ENCODE measurements around the gene JUND. TPM values are rescaled to one million over a fixed set of nuclear protein-coding genes. Genes with fewer than 3 reads are reported as not detected.
A peak's percentile ranks its signal among the peaks of the same experiment; 100 is the strongest.

The JUND gene
- total RNA-seq, 1 experiment from 2014 or later: 221 TPM

DNA sequence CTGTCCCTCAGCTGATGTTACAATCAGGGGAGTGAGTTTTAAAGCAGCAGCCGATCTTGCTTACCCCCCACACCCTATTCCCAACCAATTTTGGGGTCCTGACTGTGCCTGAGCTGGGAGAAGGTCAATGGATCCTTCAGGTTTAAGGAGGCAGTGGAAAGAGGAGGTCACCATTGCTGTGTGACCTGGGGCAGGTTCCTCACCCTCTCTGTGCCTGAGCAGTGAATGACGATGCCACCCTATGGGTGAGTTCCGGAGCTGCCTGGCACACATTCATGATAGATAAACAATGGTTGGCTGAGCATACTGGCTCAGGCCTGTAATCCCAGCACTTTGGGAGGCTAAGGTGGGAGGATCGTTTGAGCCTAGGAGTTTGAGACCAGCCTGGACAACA lies 20.3 kb upstream of the JUND start:
- no TSS peak for BruUV-seq (replicated peaks)
- ATAC-seq (no peak), DNase-seq (ENCODE audit: low read depth, low spot score) (no peak)
- RAD21 ChIA-PET (ENCODE audit: low non-redundant PET in 1 of 2, low total read pairs in 2 of 2, uncharacterized antibody in 2 of 2, unreplicated experiment in 2 of 2): interaction anchor here (0.6 to 0.8 kb wide), 2 partner anchors 9 to 84 kb away, joined by 3 read pairs; no protein-coding TSS in a partner anchor
- TF ChIP-seq ZFX (IDR thresholded peaks at IDR 0.05) (no peak), TCF7L2 (IDR thresholded peaks at IDR 0.05; ENCODE audit: borderline replicate concordance, extremely low read depth, insufficient read depth, insufficient read length) (no peak), ELF1 (IDR thresholded peaks at IDR 0.05; ENCODE audit: borderline replicate concordance, low read depth) (no peak), REST (IDR thresholded peaks at IDR 0.05; ENCODE audit: low read depth) (no peak), ZBTB33 (IDR thresholded peaks at IDR 0.05; ENCODE audit: extremely low read depth, insufficient replicate concordance, low read length) (no peak), SRF (IDR thresholded peaks at IDR 0.05; ENCODE audit: low read depth) (no peak), RAD21 (IDR thresholded peaks at IDR 0.05; ENCODE audit: low read depth) (no peak), POLR2AphosphoS5 (IDR thresholded peaks at IDR 0.05; ENCODE audit: low read depth, low read length) (no peak), EZH2phosphoT487 (IDR thresholded peaks at IDR 0.05; ENCODE audit: borderline replicate concordance) (no peak), POLR2A (IDR thresholded peaks at IDR 0.05; ENCODE audit: borderline replicate concordance, extremely low read depth, insufficient read depth, insufficient read length) (no peak), CTCF (IDR thresholded peaks at IDR 0.05 in 2 of 3, conservative IDR thresholded peaks at IDR 0.05 in 1 of 3; ENCODE audit: borderline replicate concordance in 1 of 3, insufficient read depth in 1 of 3, low read depth in 2 of 3, low read length in 2 of 3) (no peak), EGR1 (IDR thresholded peaks at IDR 0.05; ENCODE audit: low read depth) (no peak), SIN3A (IDR thresholded peaks at IDR 0.05; ENCODE audit: low read depth) (no peak), ZNF274 (IDR thresholded peaks at IDR 0.05; ENCODE audit: low read depth, low read length) (no peak)
- TF ChIP-seq, protein P1, sequence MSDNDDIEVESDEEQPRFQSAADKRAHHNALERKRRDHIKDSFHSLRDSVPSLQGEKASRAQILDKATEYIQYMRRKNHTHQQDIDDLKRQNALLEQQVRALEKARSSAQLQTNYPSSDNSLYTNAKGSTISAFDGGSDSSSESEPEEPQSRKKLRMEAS (IDR thresholded peaks at IDR 0.05): no peak
- TF ChIP-seq, protein P2, sequence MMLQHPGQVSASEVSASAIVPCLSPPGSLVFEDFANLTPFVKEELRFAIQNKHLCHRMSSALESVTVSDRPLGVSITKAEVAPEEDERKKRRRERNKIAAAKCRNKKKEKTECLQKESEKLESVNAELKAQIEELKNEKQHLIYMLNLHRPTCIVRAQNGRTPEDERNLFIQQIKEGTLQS (IDR thresholded peaks at IDR 0.05): no peak
- Histone ChIP-seq H3K9me2 (ENCODE audit: insufficient read depth) (no peaks in the 10 kb centered on the region), H3K27me3 (ENCODE audit: insufficient read depth, low read length) (no peaks in the 10 kb centered on the region), H3K9me3 (ENCODE audit: control insufficient read depth in 1 of 2, insufficient read depth in 1 of 2, low read depth in 1 of 2, low read length in 2 of 2) (no peaks in the 10 kb centered on the region), H2AFZ (ENCODE audit: low read depth, low read length, poor library complexity, severe bottlenecking) (no peak overlapping the region), H3K9ac (ENCODE audit: low read length) (peak overlapping the region; percentile 64), H3K4me3 (replicated peaks in 1 of 2; ENCODE audit: low read depth in 1 of 2, low read length in 2 of 2) (peak overlapping the region in 1 of 2 experiments; percentile 34; a peak in 1 of 4 replicates), H3K4me2 (ENCODE audit: low read length) (peak overlapping the region; percentile 85), H3K27ac (ENCODE audit: low read depth, low read length) (peak overlapping the region; percentile 67), H3K36me3 (ENCODE audit: control insufficient read depth in 1 of 2, insufficient read depth in 2 of 2, low read length in 2 of 2) (peaks cover 4 to 8% of the 10 kb centered on the region in 2 experiments; a peak in 2 of 4 replicates), H4K20me1 (ENCODE audit: insufficient read depth) (no peaks in the 10 kb centered on the region), H3K4me1 (ENCODE audit: control insufficient read depth in 1 of 2, insufficient read depth in 2 of 2, low read length in 2 of 2) (peaks cover 59 to 88% of the 10 kb centered on the region in 2 experiments), H3K79me2 (ENCODE audit: insufficient read depth, low read length) (no peaks in the 10 kb centered on the region)
- POLR2A ChIA-PET: interaction anchor here (1.1 to 2.9 kb wide), 4 partner anchors 9 to 22 kb away, joined by 5 to 26 read pairs (median 16); partner anchors contain the start of genes JUND and LSM4
- CTCF ChIA-PET: interaction anchor here (1.4 to 1.8 kb wide), 3 partner anchors 9 to 27 kb away, joined by 3 to 8 read pairs (median 4); no protein-coding TSS in a partner anchor
- intact Hi-C loops (cut with micrococcal nuclease): no loop called here

Measured in HCT116 (cell line).